PFSK-1 (cell line): Measurements from ENCODE around the gene PPM1M.

Experiments used
- FOXP2 ChIP-seq: optimal IDR thresholded peaks from 2 replicates; pipeline ENCODE3; 2011; ENCODE audit warnings: borderline replicate concordance, control low read depth, inconsistent platforms; ENCODE audit not compliant: insufficient read depth; ENCODE audit errors: extremely low read length, extremely low read depth
- POLR2AphosphoS5 ChIP-seq: IDR thresholded peaks from 2 replicates; pipeline ENCODE4 v1.6.1; 2012; ENCODE audit warnings: low read depth, mild to moderate bottlenecking, control low read depth, low read length, moderate library complexity
- REST ChIP-seq, 2 experiments: IDR thresholded peaks; 2 replicates each; pipeline versions ENCODE4 v1.6.1 to v1.8.0; 2011 to 2012; ENCODE audit warnings: low read depth in 2 of 2, low read length in 2 of 2, control low read depth in 1 of 2, inconsistent platforms in 1 of 2, mild to moderate bottlenecking in 1 of 2, moderate library complexity in 1 of 2; ENCODE audit not compliant: insufficient read depth in 1 of 2
- TAF1 ChIP-seq: IDR thresholded peaks from 2 replicates; pipeline ENCODE4 v1.6.1; 2012; ENCODE audit warnings: low read length, control low read depth, borderline replicate concordance; ENCODE audit not compliant: insufficient read depth

DNA sequence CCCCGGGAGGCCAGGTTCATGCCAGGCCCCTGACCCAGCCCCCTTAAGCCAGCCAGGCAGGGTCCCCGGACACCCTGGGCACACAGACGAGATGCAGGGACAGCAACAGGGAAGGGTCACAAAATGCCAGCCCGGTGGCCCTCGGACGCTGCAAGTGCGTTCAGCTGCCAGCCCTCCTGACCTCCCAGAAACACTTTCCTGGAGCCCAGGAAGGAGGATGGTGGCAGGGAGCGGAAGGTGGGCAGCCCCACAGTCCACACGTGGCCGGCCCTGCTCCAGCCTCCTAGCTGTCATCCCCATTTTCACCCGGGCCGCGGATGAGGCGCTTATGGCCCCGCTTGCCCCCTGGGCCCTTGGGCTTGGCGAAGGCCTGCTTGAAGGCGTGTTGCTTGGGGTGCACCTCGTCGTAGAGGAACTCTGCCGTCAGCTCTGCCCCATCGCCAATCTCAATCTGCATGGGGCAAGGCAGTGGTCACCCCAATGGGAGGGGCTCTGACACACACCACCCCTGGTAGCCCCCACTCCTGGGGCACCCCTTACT lies 16.7 kb upstream of the PPM1M start:
- TF ChIP-seq POLR2AphosphoS5 = no peak
- no peak for TF ChIP-seq REST (IDR thresholded peaks at IDR 0.05; ENCODE audit: insufficient read depth in 1 of 2, low read depth in 2 of 2, low read length in 2 of 2)
- TF ChIP-seq FOXP2 = no peak
- TF ChIP-seq TAF1 = no peak
